Natural killer cell (primary cell): ENCODE results near the gene CCR8. TPM values are rescaled to one million over a fixed set of nuclear protein-coding genes. Genes with fewer than 3 reads are reported as not detected.

Source experiments
- ATAC-seq, 3 donors: fragments of 150-1000 bp in 2 of 3; fragments of 200-7000 bp in 1 of 3; cut with Tn5 transposase; 1 replicate in 1 of 3; 2 replicates in 2 of 3; pipeline ENCODE4 v1.10.0; 2021; ENCODE audit warnings: mild to moderate bottlenecking in 2 of 3, moderate library complexity in 2 of 3
- DNase-seq, 2 donors: peaks; one replicate each; pipeline versions ENCODE4 v3.0.0 to v3.0.0-alpha.2; 2013 to 2021; ENCODE audit warnings: mixed read lengths in 1 of 2
- H3K27ac ChIP-seq: one replicate; pipeline ENCODE4 v1.5.1; 2013; ENCODE audit warnings: mild to moderate bottlenecking, low read length
- H3K27me3 ChIP-seq: one replicate; pipeline ENCODE4 v1.6.1; 2013; ENCODE audit warnings: low read length; ENCODE audit not compliant: control insufficient read depth, insufficient read depth
- H3K36me3 ChIP-seq: one replicate; pipeline ENCODE4 v1.6.1; 2013; ENCODE audit warnings: low read length; ENCODE audit not compliant: control insufficient read depth, insufficient read depth
- H3K4me1 ChIP-seq: one replicate; pipeline ENCODE4 v1.6.1; 2013; ENCODE audit warnings: low read length; ENCODE audit not compliant: control insufficient read depth, insufficient read depth
- H3K4me3 ChIP-seq: one replicate; pipeline ENCODE4 v1.5.1; 2013; ENCODE audit warnings: low read length
- H3K9me3 ChIP-seq: one replicate; pipeline ENCODE4 v1.6.1; 2013; ENCODE audit warnings: low read length; ENCODE audit not compliant: control insufficient read depth, insufficient read depth
- H3K27ac Mint-ChIP-seq, 2 donors: one replicate each; pipeline ENCODE4 v1.8.0; 2022; ENCODE audit warnings: mild to moderate bottlenecking in 2 of 2, mixed read lengths in 2 of 2, moderate library complexity in 1 of 2
- H3K27me3 Mint-ChIP-seq, 2 donors: one replicate each; pipeline ENCODE4 v1.8.0; 2022; ENCODE audit warnings: low read depth in 2 of 2, mixed read lengths in 2 of 2
- H3K36me3 Mint-ChIP-seq: one replicate; pipeline ENCODE4 v1.8.0; 2022; ENCODE audit warnings: mixed read lengths
- H3K4me1 Mint-ChIP-seq, 2 donors: one replicate each; pipeline ENCODE4 v1.8.0; 2022; ENCODE audit warnings: mixed read lengths in 2 of 2
- H3K4me3 Mint-ChIP-seq: one replicate; pipeline ENCODE4 v1.8.0; 2022; ENCODE audit warnings: mild to moderate bottlenecking, moderate library complexity, mixed read lengths
- H3K9me3 Mint-ChIP-seq, 2 donors: one replicate each; pipeline ENCODE4 v1.8.0; 2022; ENCODE audit warnings: mixed read lengths in 2 of 2
- WGBS: methylation state at CpG from one replicate; pipeline ENCODE4 v1.1.7; 2013; ENCODE audit warnings: missing lambda C conversion rate; ENCODE audit not compliant: insufficient coverage; 5-methylcytosine and 5-hydroxymethylcytosine counted together
- intact Hi-C: fragments of 100-400 bp; cut with micrococcal nuclease; formaldehyde crosslinking; loops from one replicate; pipeline ENCODE4 v1.14.2; 2022
- total RNA-seq, 4 donors: library from RNA; stranded (reverse); fragments of 120-200 nt in 1 of 4; gene quantifications; one replicate each; pipeline versions ENCODE4 v1.2.3 to v1.2.4, GENCODE V29; 2013 to 2022
- TF ChIP-seq, protein P1 (sequence below): fragments of 200-600 bp; IDR thresholded peaks from one replicate; pipeline ENCODE4 v1.8.0; 2022; ENCODE audit warnings: antibody characterized with exemption

Gene CCR8
- total RNA-seq, 3 donors from 2014 or later (not counting 1 experiment from before 2014, with no cell fraction given), result 0.35 TPM; not detected in 2

DNA sequence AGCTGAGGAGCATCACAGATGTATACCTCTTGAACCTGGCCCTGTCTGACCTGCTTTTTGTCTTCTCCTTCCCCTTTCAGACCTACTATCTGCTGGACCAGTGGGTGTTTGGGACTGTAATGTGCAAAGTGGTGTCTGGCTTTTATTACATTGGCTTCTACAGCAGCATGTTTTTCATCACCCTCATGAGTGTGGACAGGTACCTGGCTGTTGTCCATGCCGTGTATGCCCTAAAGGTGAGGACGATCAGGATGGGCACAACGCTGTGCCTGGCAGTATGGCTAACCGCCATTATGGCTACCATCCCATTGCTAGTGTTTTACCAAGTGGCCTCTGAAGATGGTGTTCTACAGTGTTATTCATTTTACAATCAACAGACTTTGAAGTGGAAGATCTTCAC lies 3.0 kb downstream of the CCR8 start:
- H3K27ac Mint-ChIP-seq, result no peak overlapping the region

DNA sequence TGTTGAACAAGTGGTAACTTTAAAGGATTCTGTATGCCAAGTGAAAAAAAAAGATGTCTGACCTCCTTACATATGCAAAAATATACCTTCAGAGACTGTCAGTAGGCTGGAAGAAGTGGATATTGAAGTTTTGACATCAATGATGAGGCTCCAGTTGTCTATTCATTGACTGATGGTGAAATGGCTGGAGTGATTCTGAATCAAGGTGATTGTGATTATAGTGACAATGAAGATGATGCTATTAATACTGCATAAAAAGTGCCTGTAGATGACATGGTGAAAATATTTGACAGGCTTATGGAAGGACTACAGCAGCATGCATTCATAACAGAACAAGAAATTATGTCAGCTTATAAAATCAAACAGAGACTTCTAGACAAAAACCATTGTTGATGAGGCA lies 4.1 kb downstream of the CCR8 start:
- no peak overlapping the region for H3K27ac ChIP-seq
- DNase-seq, result no peak
- Mint-ChIP-seq H3K4me1 (peaks cover 6 to 16% of the 10 kb centered on the region in 2 donors), H3K9me3 (no peaks in the 10 kb centered on the region), H3K27ac (no peak overlapping the region), H3K36me3 (no peaks in the 10 kb centered on the region), H3K27me3 (no peaks in the 10 kb centered on the region), H3K4me3 (no peak overlapping the region)
- no peaks in the 10 kb centered on the region for H3K27me3 ChIP-seq
- no peak overlapping the region for H3K4me3 ChIP-seq
- no peak for ATAC-seq
- peaks cover 5% of the 10 kb centered on the region for H3K4me1 ChIP-seq
- TF ChIP-seq, protein P1, sequence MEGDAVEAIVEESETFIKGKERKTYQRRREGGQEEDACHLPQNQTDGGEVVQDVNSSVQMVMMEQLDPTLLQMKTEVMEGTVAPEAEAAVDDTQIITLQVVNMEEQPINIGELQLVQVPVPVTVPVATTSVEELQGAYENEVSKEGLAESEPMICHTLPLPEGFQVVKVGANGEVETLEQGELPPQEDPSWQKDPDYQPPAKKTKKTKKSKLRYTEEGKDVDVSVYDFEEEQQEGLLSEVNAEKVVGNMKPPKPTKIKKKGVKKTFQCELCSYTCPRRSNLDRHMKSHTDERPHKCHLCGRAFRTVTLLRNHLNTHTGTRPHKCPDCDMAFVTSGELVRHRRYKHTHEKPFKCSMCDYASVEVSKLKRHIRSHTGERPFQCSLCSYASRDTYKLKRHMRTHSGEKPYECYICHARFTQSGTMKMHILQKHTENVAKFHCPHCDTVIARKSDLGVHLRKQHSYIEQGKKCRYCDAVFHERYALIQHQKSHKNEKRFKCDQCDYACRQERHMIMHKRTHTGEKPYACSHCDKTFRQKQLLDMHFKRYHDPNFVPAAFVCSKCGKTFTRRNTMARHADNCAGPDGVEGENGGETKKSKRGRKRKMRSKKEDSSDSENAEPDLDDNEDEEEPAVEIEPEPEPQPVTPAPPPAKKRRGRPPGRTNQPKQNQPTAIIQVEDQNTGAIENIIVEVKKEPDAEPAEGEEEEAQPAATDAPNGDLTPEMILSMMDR, result no peak
- intact Hi-C loops, result no loop called here
- H3K9me3 ChIP-seq, result no peaks in the 10 kb centered on the region
- no peaks in the 10 kb centered on the region for H3K36me3 ChIP-seq

More for the DNA sequence above, 3.0 kb downstream of the CCR8 start:
- Mint-ChIP-seq H3K27me3 (no peaks in the 10 kb centered on the region), H3K4me1 (peaks cover 6 to 18% of the 10 kb centered on the region in 2 donors), H3K4me3 (no peak overlapping the region), H3K36me3 (no peaks in the 10 kb centered on the region), H3K9me3 (no peaks in the 10 kb centered on the region)
- DNase-seq (no peak), ATAC-seq (no peak)
- Histone ChIP-seq H3K36me3 (no peaks in the 10 kb centered on the region), H3K4me1 (peaks cover 7% of the 10 kb centered on the region), H3K4me3 (no peak overlapping the region), H3K27ac (no peak overlapping the region), H3K27me3 (no peaks in the 10 kb centered on the region), H3K9me3 (no peaks in the 10 kb centered on the region)
- 91% methylated on average over 4 of the region's 4 CpGs for WGBS
- intact Hi-C loops, result no loop called here
- TF ChIP-seq, protein P1, result no peak

DNA sequence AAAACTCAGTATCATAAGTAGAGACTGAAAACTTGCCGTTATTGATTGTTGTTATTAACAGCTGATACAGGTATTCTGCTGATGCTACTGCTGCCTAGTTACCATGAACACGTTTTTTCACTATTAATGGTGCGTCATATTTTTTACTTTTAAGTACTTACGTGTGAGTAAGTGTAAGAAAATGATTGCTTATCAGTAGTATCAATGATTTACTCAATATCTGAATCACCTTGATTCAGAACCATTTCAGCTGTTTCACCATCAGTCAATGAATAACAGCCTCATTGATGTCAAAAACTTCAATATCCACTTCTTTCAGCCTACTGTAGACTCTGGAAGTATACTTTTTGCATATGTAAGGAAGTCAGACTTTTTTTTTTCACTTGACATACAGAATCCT lies 4.7 kb downstream of the CCR8 start:
- no peaks in the 10 kb centered on the region for H3K36me3 ChIP-seq
- TF ChIP-seq, protein P1, result no peak
- DNase-seq (no peak), ATAC-seq (no peak)
- Mint-ChIP-seq H3K27me3 (no peaks in the 10 kb centered on the region), H3K9me3 (no peaks in the 10 kb centered on the region), H3K27ac (no peak overlapping the region), H3K4me3 (no peak overlapping the region), H3K4me1 (peaks cover 6 to 16% of the 10 kb centered on the region in 2 donors), H3K36me3 (no peaks in the 10 kb centered on the region)
- intact Hi-C loops, result no loop called here
- peaks cover 5% of the 10 kb centered on the region for H3K4me1 ChIP-seq
- WGBS, result 100% methylated on average over 1 of the region's 4 CpGs
- H3K9me3 ChIP-seq, result no peaks in the 10 kb centered on the region
- H3K27ac ChIP-seq, result no peak overlapping the region
- no peak overlapping the region for H3K4me3 ChIP-seq
- no peaks in the 10 kb centered on the region for H3K27me3 ChIP-seq

DNA sequence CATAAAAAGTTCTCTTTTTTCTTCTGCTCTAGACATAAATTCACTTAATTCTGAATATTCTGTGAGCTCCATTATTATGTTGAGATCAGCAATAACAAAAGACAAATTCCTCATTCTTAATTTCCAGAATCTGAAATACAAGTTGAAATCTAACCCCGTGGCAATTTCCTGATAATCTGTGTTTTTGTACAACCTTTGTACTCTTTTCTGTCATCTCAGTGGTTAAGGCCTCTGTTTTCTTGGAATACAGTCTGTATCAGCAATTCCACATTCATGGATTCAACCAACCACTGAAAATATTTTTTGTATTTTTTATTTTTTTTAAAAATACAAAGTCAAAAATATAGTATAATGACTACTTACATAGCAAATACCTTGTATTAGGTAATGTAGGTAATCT lies 8.7 kb downstream of the CCR8 start:
- H3K4me1 Mint-ChIP-seq, result peaks cover 2 to 7% of the 10 kb centered on the region in 2 donors
- H3K9me3 ChIP-seq, result no peaks in the 10 kb centered on the region
- no peaks in the 10 kb centered on the region for H3K27me3 ChIP-seq
- no peak overlapping the region for H3K27ac ChIP-seq
- H3K27me3 Mint-ChIP-seq, result peaks cover 0 to 3% of the 10 kb centered on the region in 2 donors
- WGBS, result 95% methylated on average over 1 of the region's 1 CpG
- no peak overlapping the region for H3K27ac Mint-ChIP-seq
- intact Hi-C loops, result no loop called here
- H3K36me3 Mint-ChIP-seq, result no peaks in the 10 kb centered on the region
- DNase-seq (no peak), ATAC-seq (no peak)
- H3K4me3 ChIP-seq, result no peak overlapping the region
- H3K36me3 ChIP-seq, result no peaks in the 10 kb centered on the region
- TF ChIP-seq, protein P1, result no peak
- H3K4me3 Mint-ChIP-seq, result no peak overlapping the region
- no peaks in the 10 kb centered on the region for H3K4me1 ChIP-seq
- H3K9me3 Mint-ChIP-seq, result no peaks in the 10 kb centered on the region
